ENCODE data around the gene DHH. TPM values are rescaled to one million over a fixed set of nuclear protein-coding genes. Genes with fewer than 3 reads are reported as not detected.
"Not testable (repeated sequence)": the region's sequence is repeated elsewhere in the genome, so short reads cannot be mapped to it uniquely, and the experiment has no call there.

Gene DHH
- 0.04 and 0.13 TPM in 2 replicates for total RNA-seq (2014; rRNA removed; shearing (Covaris generic))

- no peaks in the 10 kb centered on the region for H3K4me1 ChIP-seq
- H3K4me3 ChIP-seq = no peak within 1 kb of the TSS
- H3K27me3 ChIP-seq = no peaks in the 10 kb centered on the region
- no peak within 1 kb of the TSS for H3K27ac ChIP-seq
- no peaks in the 10 kb centered on the region for H3K36me3 ChIP-seq
- no peak for DNase-seq
- no peaks in the 10 kb centered on the region for H3K9me3 ChIP-seq (replicated peaks)
Observed at GRCh38 chr12:49094160-49094974, at the start of gene DHH. Gene DHH (minus strand): TSS chr12:49094801. CDS start chr12:49094512, 289 bp downstream.

DNA sequence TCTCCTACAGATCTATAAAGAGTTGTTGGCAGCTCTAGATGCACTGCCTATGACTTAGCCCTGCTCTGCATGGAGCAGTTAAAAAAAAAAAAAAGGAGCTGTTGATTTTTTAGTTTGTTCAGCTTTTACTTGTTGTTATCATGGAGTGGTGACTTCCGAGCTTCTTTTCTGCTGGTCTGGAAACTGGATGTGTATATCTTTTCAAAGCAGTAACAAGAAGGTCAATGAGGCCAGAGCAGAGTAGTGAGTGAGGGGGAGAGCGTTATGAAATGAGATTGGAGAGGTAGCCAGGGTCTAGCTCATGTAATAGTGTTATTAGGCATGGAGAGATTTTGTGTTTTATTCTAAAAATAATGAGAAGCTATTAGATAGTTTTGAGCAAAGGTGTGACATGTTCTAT lies 49.8 kb upstream of the DHH start:
- H3K4me1 ChIP-seq = no peaks in the 10 kb centered on the region
- H3K27me3 ChIP-seq = no peaks in the 10 kb centered on the region
- no peak for DNase-seq
- H3K27ac ChIP-seq = no peak overlapping the region
- no peaks in the 10 kb centered on the region for H3K9me3 ChIP-seq (replicated peaks)
- no peak overlapping the region for H3K4me3 ChIP-seq
- H3K36me3 ChIP-seq = no peaks in the 10 kb centered on the region

- Histone ChIP-seq H3K4me1 (no peaks in the 10 kb centered on the region), H3K36me3 (no peaks in the 10 kb centered on the region), H3K27ac (no peak overlapping the region), H3K27me3 (no peaks in the 10 kb centered on the region), H3K4me3 (no peak overlapping the region), H3K9me3 (replicated peaks) (no peaks in the 10 kb centered on the region)
- no peak for DNase-seq
Observed at GRCh38 chr12:49138999-49139398, 44.4 kb upstream of the DHH start.

GRCh38 chr12:49138587-49138986 lies 44.0 kb upstream of the DHH start:
- Histone ChIP-seq H3K4me3 (no peak overlapping the region), H3K36me3 (no peaks in the 10 kb centered on the region), H3K9me3 (replicated peaks) (no peaks in the 10 kb centered on the region), H3K4me1 (no peaks in the 10 kb centered on the region), H3K27ac (no peak overlapping the region), H3K27me3 (no peaks in the 10 kb centered on the region)
- DNase-seq = peak in 1 of 2 experiments; percentile 45

DNA sequence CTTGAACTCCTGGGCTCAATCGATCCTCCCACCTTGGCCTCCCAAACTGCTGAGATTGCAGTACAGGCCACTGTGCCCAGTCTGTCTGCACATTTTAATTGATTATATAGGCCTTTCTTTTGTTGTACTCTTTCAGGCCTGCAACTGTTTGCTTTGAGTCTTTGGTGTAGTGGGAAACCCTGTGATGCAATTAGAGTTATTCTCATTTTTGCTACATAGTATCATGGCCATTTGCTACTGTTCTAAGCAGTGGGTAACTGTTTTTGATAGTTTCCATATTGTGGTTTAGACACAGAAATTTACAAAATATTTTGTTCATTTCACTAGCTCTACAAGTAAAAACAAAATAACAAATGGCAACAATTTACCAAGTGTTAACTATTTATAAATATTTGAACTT lies 42.9 kb upstream of the DHH start:
- Histone ChIP-seq H3K27me3 (no peaks in the 10 kb centered on the region), H3K36me3 (no peaks in the 10 kb centered on the region), H3K27ac (no peak overlapping the region), H3K4me1 (peaks cover 4% of the 10 kb centered on the region; the same call in 1 of the 2 replicates), H3K4me3 (no peak overlapping the region), H3K9me3 (replicated peaks) (no peaks in the 10 kb centered on the region)
- no peak for DNase-seq

DNA sequence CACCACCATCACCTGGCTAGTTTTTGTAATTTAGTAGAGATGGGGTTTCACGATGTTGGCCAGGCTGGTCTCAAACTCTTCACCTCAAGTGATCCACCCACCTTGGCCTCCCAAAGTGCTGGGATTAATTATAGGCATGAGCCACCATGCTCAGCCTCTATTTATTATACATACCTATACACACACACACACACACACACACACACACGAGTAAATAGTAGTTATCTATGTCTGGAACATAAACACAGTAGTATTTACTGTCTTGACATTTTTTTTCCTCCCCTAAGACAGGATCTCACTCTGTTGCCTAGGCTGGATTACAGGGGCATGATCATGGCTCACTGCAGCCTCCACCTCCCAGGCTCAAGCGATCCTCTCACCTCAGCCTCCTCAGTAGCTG lies 42.4 kb upstream of the DHH start:
- H3K9me3 ChIP-seq (replicated peaks); H3K36me3 ChIP-seq; H3K27ac ChIP-seq; H3K27me3 ChIP-seq; H3K4me3 ChIP-seq; DNase-seq; H3K4me1 ChIP-seq: not testable (repeated sequence)

GRCh38 chr12:49133590-49133989 lies 39.0 kb upstream of the DHH start:
- H3K27ac ChIP-seq = no peak overlapping the region
- peaks cover 23% of the 10 kb centered on the region for H3K36me3 ChIP-seq
- H3K4me1 ChIP-seq = peaks cover 12% of the 10 kb centered on the region; the same call in 1 of the 2 replicates
- peak overlapping the region; percentile 94; the same call in 1 of the 2 replicates for H3K4me3 ChIP-seq
- no peaks in the 10 kb centered on the region for H3K27me3 ChIP-seq
- H3K9me3 ChIP-seq (replicated peaks) = no peaks in the 10 kb centered on the region
- no peak for DNase-seq

DNA sequence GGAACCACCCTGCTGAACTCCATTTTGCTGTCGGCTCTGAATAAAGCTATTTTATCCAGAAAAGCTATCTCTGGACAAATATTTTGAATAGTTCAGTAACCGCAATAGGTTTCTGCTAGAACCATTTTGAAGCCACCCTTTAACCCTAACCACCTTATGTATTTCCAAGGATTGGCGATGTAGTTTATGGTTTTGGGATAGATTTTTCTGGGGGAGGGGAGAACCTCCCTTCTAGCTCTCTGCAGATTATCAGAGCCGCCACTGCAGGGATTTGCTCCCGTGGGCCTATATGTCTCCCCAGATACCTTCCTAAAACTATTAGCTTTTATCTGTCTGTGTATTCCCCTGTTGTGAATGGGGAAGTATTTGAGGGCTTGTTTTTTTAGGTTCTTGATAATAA lies 38.4 kb upstream of the DHH start:
- H3K9me3 ChIP-seq (replicated peaks) = no peaks in the 10 kb centered on the region
- H3K27ac ChIP-seq = peak overlapping the region; percentile 4; the same call in 1 of the 2 replicates
- H3K4me1 ChIP-seq = peaks cover 12% of the 10 kb centered on the region; the same call in 1 of the 2 replicates
- H3K4me3 ChIP-seq = peak overlapping the region; percentile 94
- H3K27me3 ChIP-seq = no peaks in the 10 kb centered on the region
- H3K36me3 ChIP-seq = peaks cover 24% of the 10 kb centered on the region
- peak in 1 of 2 experiments; percentile 44 for DNase-seq

DNA sequence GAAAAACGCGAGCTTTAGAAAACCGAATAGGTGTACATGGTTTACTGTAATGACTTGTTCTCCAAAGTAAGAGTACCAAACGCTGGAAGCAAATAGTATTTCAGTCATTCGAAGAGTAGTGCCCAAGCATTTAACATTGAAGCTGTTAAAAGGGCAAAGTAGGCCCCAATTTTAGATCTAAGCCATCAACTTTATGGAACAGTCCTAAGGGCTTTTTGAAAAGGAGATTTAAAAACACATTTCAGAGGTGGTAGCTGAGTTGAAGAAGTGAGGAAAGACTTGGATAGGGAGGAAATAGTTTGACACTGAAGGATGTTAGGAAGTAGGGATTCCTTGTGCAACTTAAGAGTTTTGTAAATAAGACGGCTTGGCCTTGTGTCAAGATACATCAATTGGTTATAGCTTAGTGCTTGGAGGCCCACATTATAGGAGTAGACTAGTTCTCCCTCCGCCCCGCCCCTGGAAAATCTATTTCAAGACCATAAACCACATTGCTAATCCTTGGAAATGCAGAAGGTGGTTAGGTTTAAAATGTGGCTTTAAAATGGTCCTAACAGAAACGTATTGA lies 37.4 kb upstream of the DHH start:
- Histone ChIP-seq H3K27me3 (no peaks in the 10 kb centered on the region), H3K27ac (peak overlapping the region; percentile 31), H3K9me3 (replicated peaks) (no peaks in the 10 kb centered on the region), H3K36me3 (peaks cover 35% of the 10 kb centered on the region), H3K4me1 (peaks cover 12% of the 10 kb centered on the region; the same call in 1 of the 2 replicates), H3K4me3 (peak overlapping the region; percentile 94)
- DNase-seq = peak; percentile 74 to 79

- H3K27me3 ChIP-seq = no peaks in the 10 kb centered on the region
- peak within 1 kb of the TSS; percentile 97 for H3K27ac ChIP-seq
- H3K9me3 ChIP-seq (replicated peaks) = no peaks in the 10 kb centered on the region
- peaks cover 38% of the 10 kb centered on the region for H3K36me3 ChIP-seq
- peak within 1 kb of the TSS; percentile 94 for H3K4me3 ChIP-seq
- H3K4me1 ChIP-seq = peaks cover 12% of the 10 kb centered on the region; the same call in 1 of the 2 replicates
- peak; percentile 93 to 95 for DNase-seq
Observed at GRCh38 chr12:49131051-49131893, 36.7 kb upstream of the DHH start, which contains the start of gene TUBA1B. Gene TUBA1B (minus strand): TSS chr12:49131395. CDS start chr12:49131300, 95 bp downstream.

DNA sequence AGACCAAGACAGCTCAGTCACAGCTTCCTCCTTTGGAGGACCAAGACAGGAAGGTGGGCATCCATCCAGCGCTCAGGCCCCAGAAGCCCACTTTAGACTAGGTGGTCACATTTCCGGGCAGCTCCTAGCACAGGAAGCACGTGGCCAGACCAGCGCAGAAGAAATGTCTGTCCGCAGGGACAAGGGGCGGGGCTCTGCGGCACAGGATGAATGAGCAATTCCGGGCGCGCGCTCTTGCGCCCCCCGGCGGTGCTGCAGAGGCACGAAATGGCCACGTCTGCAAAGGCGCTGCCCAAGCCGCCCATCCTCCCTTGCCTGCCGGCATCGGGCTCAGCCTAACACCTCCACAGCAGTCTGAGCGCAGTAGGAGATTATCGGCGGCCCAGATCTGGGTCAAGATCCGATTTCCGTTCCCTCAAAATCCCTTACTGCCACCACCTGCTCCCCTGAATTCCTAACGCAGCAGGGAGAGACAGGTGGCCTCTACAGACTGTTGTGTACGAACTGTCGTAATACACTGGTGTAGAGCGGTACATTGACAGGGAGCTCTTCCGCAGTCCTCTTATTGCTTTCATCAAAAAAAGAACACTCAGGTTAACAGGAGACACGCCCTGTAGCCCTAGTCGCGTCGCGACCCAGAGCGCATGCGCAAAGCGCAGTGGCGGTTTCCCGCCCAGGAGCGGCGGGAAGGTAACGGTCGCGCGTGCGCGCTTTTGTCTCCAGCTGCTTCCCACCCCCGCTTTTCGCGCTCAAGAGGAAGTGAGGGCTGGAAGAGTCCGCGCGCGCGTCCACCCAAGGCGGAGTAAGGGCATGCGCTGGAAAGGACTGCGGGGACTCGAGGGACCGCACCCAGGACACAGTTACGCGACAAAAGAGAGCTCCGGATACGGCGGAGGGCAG lies 35.8 kb upstream of the DHH start:
- Histone ChIP-seq H3K27ac (peak overlapping the region; percentile 97), H3K4me3 (peak overlapping the region; percentile 94), H3K27me3 (no peaks in the 10 kb centered on the region), H3K4me1 (peaks cover 12% of the 10 kb centered on the region; the same call in 1 of the 2 replicates), H3K9me3 (replicated peaks) (no peaks in the 10 kb centered on the region), H3K36me3 (peaks cover 38% of the 10 kb centered on the region)
- DNase-seq = peak; percentile 96 to 97

GRCh38 chr12:49129332-49130150 lies 34.9 kb upstream of the DHH start:
- H3K36me3 ChIP-seq = peaks cover 38% of the 10 kb centered on the region
- no peak for DNase-seq
- no peaks in the 10 kb centered on the region for H3K27me3 ChIP-seq
- H3K4me3 ChIP-seq = peak overlapping the region; percentile 94
- no peaks in the 10 kb centered on the region for H3K9me3 ChIP-seq (replicated peaks)
- peak overlapping the region; percentile 97 for H3K27ac ChIP-seq
- peaks cover 12% of the 10 kb centered on the region; the same call in 1 of the 2 replicates for H3K4me1 ChIP-seq

DNA sequence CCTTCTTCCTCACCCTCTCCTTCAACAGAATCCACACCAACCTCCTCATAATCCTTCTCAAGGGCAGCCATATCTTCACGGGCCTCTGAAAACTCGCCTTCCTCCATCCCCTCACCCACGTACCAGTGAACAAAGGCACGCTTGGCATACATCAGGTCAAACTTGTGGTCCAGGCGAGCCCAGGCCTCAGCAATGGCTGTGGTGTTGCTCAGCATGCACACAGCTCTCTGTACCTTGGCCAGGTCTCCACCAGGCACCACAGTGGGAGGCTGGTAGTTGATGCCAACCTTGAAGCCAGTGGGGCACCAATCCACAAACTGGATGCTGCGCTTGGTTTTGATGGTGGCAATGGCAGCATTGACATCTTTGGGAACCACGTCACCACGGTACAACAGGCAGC lies 33.4 kb upstream of the DHH start:
- H3K4me1 ChIP-seq = peaks cover 12% of the 10 kb centered on the region; the same call in 1 of the 2 replicates
- H3K27me3 ChIP-seq; H3K4me3 ChIP-seq; DNase-seq; H3K9me3 ChIP-seq (replicated peaks); H3K27ac ChIP-seq: not testable (repeated sequence)
- peaks cover 38% of the 10 kb centered on the region for H3K36me3 ChIP-seq
